PC-9 (cell line): ENCODE results near the gene PRR33.

Source experiments
- EZH2 ChIP-seq: fragments of 200-600 bp; sonication (generic); IDR thresholded peaks from 2 replicates; pipeline ENCODE4 v1.8.0; 2017; ENCODE audit warnings: antibody characterized with exemption, low read depth
- TF ChIP-seq, protein P1 (sequence below): fragments of 200-600 bp; sonication (generic); conservative IDR thresholded peaks from 2 replicates; pipeline ENCODE4 v1.6.1; 2017; ENCODE audit warnings: mixed run types, antibody characterized with exemption, mild to moderate bottlenecking, moderate library complexity

DNA sequence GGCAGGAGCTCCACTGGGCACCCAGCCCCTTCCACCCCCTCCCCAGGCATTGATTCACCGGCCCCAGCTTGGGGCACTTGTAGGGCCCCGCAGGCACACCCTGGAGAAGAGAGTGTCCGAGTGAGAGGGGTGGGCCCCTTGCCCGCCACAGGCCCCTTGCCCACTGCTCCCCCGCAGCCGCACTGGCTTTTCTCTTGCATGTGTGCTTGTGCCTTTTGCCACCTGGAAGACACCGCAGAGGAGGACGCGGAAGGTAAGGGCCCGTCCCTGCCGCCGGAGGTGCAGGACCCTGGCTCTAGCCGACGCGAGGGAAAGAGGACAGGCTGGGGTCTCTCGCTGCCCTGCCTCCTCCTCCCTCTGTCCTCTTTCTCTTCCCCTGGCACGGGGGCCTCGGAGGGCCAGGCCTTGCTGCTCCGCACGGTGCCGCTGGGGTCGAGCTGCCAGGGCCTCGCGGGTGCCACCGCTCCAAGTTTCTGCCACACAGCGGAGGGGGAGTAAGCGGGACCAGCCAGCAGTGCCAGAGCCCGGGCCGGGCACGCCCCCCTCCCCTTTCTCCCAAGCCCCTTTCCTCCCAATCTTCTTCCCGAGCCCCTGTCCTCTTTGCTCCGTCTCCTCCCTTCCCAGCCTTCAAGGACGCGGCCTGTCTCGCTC is 37.3 kb upstream of the PRR33 start:
- TF ChIP-seq, protein P1, sequence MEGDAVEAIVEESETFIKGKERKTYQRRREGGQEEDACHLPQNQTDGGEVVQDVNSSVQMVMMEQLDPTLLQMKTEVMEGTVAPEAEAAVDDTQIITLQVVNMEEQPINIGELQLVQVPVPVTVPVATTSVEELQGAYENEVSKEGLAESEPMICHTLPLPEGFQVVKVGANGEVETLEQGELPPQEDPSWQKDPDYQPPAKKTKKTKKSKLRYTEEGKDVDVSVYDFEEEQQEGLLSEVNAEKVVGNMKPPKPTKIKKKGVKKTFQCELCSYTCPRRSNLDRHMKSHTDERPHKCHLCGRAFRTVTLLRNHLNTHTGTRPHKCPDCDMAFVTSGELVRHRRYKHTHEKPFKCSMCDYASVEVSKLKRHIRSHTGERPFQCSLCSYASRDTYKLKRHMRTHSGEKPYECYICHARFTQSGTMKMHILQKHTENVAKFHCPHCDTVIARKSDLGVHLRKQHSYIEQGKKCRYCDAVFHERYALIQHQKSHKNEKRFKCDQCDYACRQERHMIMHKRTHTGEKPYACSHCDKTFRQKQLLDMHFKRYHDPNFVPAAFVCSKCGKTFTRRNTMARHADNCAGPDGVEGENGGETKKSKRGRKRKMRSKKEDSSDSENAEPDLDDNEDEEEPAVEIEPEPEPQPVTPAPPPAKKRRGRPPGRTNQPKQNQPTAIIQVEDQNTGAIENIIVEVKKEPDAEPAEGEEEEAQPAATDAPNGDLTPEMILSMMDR: no peak
- TF ChIP-seq EZH2: no peak
